T-helper 9 cell (primary cell): Measurements from ENCODE around the gene NUDT22.
A peak's percentile ranks its signal among the peaks of the same experiment; 100 is the strongest.

Experiments
- DNase-seq: peaks from one replicate; pipeline ENCODE4 v3.0.0-alpha.2; 2020
- total RNA-seq, 2 donors: gene quantifications; one replicate each; lab custom pipeline; 2026; lab: John Stamatoyannopoulos, UW

Gene NUDT22, protein sequence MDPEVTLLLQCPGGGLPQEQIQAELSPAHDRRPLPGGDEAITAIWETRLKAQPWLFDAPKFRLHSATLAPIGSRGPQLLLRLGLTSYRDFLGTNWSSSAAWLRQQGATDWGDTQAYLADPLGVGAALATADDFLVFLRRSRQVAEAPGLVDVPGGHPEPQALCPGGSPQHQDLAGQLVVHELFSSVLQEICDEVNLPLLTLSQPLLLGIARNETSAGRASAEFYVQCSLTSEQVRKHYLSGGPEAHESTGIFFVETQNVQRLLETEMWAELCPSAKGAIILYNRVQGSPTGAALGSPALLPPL
- 17.6 to 39.7 reads per million in 2 donors for total RNA-seq

DNA sequence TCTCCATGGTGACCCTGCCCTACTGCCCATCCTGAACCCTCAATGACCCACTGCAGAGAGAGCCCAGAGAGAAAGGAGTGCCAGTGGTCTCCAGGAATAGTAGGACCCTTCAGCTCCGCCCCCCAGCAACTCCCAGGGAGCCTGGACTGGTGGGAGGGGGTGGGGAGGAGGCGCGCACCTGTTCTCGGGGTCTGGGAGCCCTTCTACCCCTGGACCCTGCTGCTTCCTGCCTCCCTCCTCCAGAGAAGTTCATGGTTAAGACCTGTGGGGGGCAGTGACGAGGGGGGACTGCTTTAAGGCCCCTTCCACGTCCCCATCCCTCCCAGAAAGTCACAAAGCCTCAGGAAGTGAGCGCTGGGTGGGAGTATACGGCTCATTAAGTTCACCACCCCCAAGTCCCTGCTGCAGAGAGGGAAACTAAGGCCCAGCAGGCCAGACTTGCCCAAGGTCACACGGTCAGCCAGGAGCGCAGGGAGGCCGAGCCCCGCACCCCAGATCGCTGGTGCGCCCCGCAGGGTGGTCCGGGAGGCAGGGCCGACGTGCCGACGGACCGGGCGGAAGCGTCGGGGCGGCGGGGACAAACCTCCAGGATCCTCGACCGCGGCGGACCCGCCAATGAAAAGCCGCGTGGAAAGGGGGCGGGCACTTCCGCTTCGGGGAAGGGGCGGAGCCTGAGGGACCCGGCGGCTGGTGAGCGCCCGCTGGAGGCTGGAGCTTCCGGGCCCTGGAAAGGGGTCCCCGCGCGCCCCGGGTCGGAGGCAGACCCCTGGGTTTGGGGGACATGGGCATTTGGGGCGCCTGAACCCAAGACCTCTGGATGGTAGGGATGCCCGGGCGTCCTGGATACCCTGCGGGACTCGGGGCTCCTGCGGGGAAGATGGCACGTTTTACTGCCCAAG is at the start of gene NUDT22, which contains the start of gene TRPT1:
NUDT22 (plus strand) TSS at position 667 of the 899 bp plus-strand sequence. CDS start 379 bp downstream, outside the sequence.
TRPT1 (minus strand) TSS at position 579 of the 899 bp plus-strand sequence; CDS start at position 253, 326 bp downstream.
- DNase-seq: peak; percentile 88

GRCh38 chr11:64176751-64177150 is 49.3 kb upstream of the NUDT22 start:
- DNase-seq: no peak

- no peak for DNase-seq
Measured at GRCh38 chr11:64178203-64178602, 47.9 kb upstream of the NUDT22 start.

GRCh38 chr11:64178951-64179639 is 47.0 kb upstream of the NUDT22 start:
- DNase-seq: no peak

GRCh38 chr11:64180891-64181290 is 45.2 kb upstream of the NUDT22 start:
- no peak for DNase-seq

DNA sequence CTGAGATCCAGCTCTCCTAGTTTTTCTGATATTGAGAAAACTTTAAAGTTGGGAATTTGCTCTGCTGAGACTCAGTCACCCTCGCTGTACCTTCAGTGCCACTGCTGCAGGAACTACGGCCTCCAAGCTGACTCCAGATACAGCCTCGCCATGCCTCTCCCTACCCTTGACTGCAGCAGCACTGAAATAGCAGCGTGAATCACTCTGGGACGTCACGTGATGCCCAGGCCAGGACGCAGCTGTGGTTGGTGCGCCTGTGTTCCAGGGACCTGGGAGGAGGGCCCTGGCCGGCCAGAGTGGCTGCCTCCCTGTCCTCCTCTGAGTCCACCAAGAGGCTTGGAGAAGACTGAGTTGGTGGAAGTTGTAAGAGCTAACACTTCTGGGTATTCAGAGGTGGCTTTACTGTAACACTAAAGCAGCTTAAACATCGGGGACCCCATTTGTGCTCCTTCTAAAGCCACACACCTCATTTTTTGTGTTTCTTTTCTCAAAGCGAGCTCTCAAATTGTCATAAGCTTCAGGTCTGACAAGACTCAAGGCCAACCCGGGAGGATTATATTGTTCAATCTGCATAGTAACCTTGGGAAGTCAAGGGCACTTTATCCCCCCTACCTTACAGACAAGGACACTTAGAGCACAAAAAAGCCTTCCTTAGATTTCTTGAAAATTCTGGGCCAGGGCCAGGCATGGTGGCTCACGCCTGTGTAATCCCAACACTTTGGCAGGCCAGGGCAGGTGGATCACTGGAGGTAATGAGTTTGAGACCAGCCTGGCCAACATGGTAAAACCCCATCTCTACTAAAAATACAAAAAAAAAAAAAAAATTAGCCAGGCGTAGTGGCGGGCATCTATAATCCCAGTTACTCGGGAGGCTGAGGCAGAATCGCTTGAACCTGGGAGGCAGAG is 44.3 kb upstream of the NUDT22 start:
- no peak for DNase-seq

- no peak for DNase-seq
Measured at GRCh38 chr11:64183890-64184289, 42.2 kb upstream of the NUDT22 start.

DNA sequence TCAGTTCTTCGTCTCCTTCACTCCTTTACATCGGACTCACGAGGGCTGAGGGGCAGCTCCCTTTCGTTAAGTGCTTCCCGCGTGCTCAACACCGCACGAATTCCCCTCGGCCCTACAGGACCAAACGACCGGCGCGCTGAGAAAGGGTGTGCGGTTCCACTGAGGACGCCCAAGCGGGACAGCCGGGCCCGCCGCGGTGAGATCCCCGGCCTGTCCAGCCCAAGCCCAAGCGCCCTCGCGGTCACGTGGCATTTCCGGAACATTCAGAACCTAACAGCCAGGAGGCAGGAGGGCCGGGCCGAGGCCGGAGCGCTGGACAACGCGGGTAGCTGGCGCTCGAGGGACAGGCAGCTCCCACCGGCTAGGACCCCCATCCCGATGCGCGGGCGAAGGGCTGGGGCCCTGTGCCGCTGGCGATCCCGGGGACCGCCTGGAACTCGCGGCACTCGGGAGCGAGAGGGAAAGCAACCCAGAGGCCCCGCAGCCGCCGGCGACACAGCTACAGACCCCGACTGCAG is 40.8 kb upstream of the NUDT22 start:
- DNase-seq: peak; percentile 33

DNA sequence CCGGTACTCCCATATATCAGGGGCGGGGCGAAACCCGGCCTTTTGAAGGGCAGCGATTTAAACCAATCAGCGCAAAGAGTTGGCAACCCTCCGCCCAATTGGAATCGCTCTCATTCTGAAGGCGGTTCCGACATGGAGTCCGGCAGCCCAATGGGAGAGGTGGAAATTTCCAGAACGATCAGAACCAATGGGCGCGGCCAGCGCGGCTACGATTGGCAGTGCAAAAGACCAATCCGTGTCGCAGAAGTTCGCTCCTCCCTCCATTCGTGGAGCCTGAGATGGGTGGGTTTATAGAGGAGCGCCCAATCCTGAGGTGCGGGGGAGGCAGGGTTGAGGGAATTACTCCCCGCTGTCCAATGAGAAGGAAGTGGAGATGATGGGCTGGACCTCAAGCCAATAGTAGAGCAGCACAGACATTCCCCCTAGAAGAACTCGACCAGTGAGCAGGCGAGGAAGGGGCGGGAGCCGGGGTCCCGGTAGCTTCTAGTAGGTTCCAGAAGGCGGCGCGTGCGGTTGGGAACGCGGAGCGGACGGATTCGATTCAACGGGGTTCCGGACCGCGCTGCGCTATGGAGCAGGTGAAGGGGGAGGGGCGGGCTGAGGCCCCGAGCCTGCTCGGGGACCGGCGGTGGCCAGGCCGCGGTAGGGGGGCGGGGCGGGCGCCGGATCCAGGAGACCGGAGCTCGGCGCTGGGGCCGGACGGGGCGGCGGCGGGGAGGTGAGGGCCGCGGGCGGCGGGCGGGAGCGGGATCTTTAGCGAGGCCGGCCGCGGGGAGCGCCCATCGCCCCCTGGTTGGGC is 40.2 kb upstream of the NUDT22 start, which contains the start of gene STIP1:
STIP1 (plus strand) TSS at position 479 of the 799 bp plus-strand sequence; CDS start at position 570, 91 bp downstream.
- peak; percentile 97 for DNase-seq

GRCh38 chr11:64186492-64187165 is 39.4 kb upstream of the NUDT22 start:
- no peak for DNase-seq

DNA sequence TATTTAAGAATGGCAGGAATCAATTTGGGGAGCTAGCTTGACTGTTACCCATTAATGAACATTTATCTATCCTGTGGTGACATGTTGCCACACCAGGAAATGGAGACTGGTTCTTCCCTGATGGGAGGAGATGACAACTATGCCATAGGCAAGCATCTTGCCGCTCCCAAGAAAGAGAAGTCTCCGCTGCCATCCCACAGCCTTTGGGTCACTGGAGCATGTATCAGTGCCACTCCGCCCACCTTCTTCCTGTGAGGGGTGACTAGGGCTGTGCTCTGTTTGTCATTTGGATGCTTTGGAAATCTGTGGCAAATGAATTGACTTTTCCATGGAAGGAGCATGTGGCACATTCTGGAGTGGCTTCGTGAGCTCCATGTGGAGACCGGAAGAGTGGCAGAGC is 33.6 kb upstream of the NUDT22 start:
- DNase-seq: no peak

GRCh38 chr11:64196626-64197025 is 29.4 kb upstream of the NUDT22 start:
- DNase-seq: no peak

- DNase-seq: no peak
Measured at GRCh38 chr11:64198511-64198910, 27.6 kb upstream of the NUDT22 start.

DNA sequence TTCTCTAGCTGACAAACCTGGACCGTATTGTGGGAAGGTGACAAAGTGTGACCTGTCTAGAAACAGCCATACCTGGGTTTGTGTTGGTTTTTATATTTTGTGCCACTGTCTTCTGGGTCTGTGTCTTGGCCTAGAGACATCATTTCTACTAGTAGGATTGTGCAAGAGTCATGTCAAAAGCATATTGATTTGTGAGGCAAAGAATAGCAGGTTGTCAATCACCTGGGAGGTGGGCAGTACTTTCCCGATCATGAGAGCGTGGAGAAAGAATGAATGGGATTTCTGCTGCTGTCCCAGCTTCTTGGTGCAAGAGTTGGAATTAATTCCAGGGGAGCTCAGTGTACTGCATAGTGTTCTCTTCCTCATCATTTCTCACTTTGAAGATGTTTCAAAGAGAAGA is 24.5 kb upstream of the NUDT22 start:
- no peak for DNase-seq

DNA sequence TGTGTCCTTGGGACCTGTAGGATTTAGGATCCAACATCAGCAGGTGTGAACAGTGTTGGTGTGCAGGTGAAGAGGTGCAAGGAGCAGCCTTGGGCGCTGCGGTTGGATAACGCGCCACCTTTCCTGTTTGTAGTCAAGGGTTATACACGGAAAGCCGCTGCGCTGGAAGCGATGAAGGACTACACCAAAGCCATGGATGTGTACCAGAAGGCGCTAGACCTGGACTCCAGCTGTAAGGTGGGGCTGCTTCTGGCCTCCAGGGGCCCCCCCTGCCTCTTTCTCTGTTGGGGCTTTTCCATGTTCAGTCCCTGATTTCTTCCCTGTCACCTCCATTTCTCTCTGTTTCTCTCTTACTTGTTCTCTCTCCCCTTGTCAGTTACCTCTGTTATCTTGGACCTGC is 23.1 kb upstream of the NUDT22 start:
- no peak for DNase-seq

GRCh38 chr11:64203421-64204079 is 22.5 kb upstream of the NUDT22 start:
- DNase-seq: no peak

DNA sequence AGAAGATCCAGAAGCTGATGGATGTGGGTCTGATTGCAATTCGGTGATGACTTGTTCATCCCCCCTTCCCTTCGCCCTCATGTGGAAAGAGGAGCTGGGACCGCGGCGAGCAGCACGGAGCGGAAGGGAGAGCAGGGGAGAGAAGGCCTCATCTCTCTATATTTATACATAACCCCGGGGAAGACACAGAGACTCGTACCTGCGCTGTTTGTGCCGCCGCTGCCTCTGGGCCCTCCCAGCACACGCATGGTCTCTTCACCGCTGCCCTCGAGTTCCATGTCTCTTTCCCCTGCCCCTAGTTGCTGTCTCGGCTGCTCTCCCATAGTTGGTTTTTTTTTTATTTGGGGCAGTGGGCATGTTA is 22.0 kb upstream of the NUDT22 start:
- no peak for DNase-seq

- DNase-seq: peak; percentile 79
Measured at GRCh38 chr11:64204464-64204989, 21.5 kb upstream of the NUDT22 start.
